ENCODE measurements around the gene ETNK1. TPM values are rescaled to one million over a fixed set of nuclear protein-coding genes. Genes with fewer than 3 reads are reported as not detected.
A peak's percentile ranks its signal among the peaks of the same experiment; 100 is the strongest.

ETNK1 gene
- total RNA-seq, 5 donors from 2014 or later (not counting 1 experiment from before 2014, with no cell fraction given), result 50.9 to 77.4 (median 69.9) TPM

GRCh38 chr12:22640851-22641250, 15.9 kb downstream of the ETNK1 start:
- no peaks in the 10 kb centered on the region for H3K27me3 Mint-ChIP-seq
- peaks cover 14% of the 10 kb centered on the region for H3K36me3 Mint-ChIP-seq
- H3K4me1 ChIP-seq (ENCODE audit: control insufficient read depth in 1 of 2, extremely low read depth in 1 of 2, insufficient read depth in 2 of 2, low read length in 2 of 2), result peaks cover 0 to 9% of the 10 kb centered on the region in 2 experiments
- ChIA-PET POLR2A (interaction anchor here (0.6 to 0.8 kb wide), 5 partner anchors 22 to 107 kb away, joined by 5 to 11 read pairs (median 6); partner anchors contain the start of gene C2CD5 (in 1 of the 2)), CTCF (interaction anchor here (0.6 to 2.5 kb wide), 12 partner anchors 11 to 1021 kb away, joined by 3 to 17 read pairs (median 4); no protein-coding TSS in a partner anchor)
- no peak overlapping the region for H3K4me3 Mint-ChIP-seq
- no peak for DNase-seq
- peaks cover 3 to 7% of the 10 kb centered on the region in 2 donors for H3K36me3 ChIP-seq (ENCODE audit: control insufficient read depth in 2 of 2, extremely low read depth in 1 of 2, insufficient read depth in 1 of 2, low read length in 1 of 2)
- H3K9me3 ChIP-seq, result no peaks in the 10 kb centered on the region
- H3K4me3 ChIP-seq (ENCODE audit: control insufficient read depth in 1 of 2, extremely low read depth in 1 of 2, low read length in 1 of 2), result no peak overlapping the region
- H3K4me1 Mint-ChIP-seq, result peaks cover 44 to 59% (median 57%) of the 10 kb centered on the region in 3 donors
- ATAC-seq (replicated peaks in 1 of 4), result no peak
- 100% methylated on average over 2 of the region's 2 CpGs for WGBS (ENCODE audit: insufficient coverage)
- H3K27ac ChIP-seq (ENCODE audit: low read length), result no peak overlapping the region
- no peaks in the 10 kb centered on the region for H3K9me3 Mint-ChIP-seq
- peak overlapping the region; percentile 1 to 72 for H3K27ac Mint-ChIP-seq
- no peaks in the 10 kb centered on the region for H3K27me3 ChIP-seq (replicated peaks in 1 of 2; ENCODE audit: control insufficient read depth in 2 of 2, extremely low read depth in 1 of 2, insufficient read depth in 2 of 2, low read length in 1 of 2)

GRCh38 chr12:22641353-22642053, 16.5 kb downstream of the ETNK1 start:
- Histone ChIP-seq H3K27ac (ENCODE audit: low read length) (no peak overlapping the region), H3K9me3 (no peaks in the 10 kb centered on the region), H3K4me1 (ENCODE audit: control insufficient read depth in 1 of 2, extremely low read depth in 1 of 2, insufficient read depth in 2 of 2, low read length in 2 of 2) (peaks cover 0 to 8% of the 10 kb centered on the region in 2 experiments), H3K27me3 (replicated peaks in 1 of 2; ENCODE audit: control insufficient read depth in 2 of 2, extremely low read depth in 1 of 2, insufficient read depth in 2 of 2, low read length in 1 of 2) (no peaks in the 10 kb centered on the region), H3K4me3 (ENCODE audit: control insufficient read depth in 1 of 2, extremely low read depth in 1 of 2, low read length in 1 of 2) (no peak overlapping the region), H3K36me3 (ENCODE audit: control insufficient read depth in 2 of 2, extremely low read depth in 1 of 2, insufficient read depth in 1 of 2, low read length in 1 of 2) (peaks cover 3 to 8% of the 10 kb centered on the region in 2 donors)
- Mint-ChIP-seq H3K4me3 (no peak overlapping the region), H3K27me3 (no peaks in the 10 kb centered on the region), H3K27ac (peak overlapping the region in 1 of 2 donors; percentile 72), H3K9me3 (no peaks in the 10 kb centered on the region), H3K36me3 (peaks cover 17% of the 10 kb centered on the region), H3K4me1 (peaks cover 44 to 56% (median 52%) of the 10 kb centered on the region in 3 donors)
- no CpG with 5 or more reads among the region's 3 CpGs for WGBS (ENCODE audit: insufficient coverage)
- DNase-seq (no peak), ATAC-seq (replicated peaks in 1 of 4) (no peak)
- ChIA-PET CTCF (interaction anchor here (0.6 to 2.5 kb wide), 7 partner anchors 11 to 112 kb away, joined by 3 to 17 read pairs (median 4); no protein-coding TSS in a partner anchor), POLR2A (no interaction called here)

GRCh38 chr12:22648668-22649067, 23.7 kb downstream of the ETNK1 start:
- no CpG with 5 or more reads among the region's 3 CpGs for WGBS (ENCODE audit: insufficient coverage)
- ChIA-PET POLR2A (interaction anchor here in 1 of 2 donors (0.6 kb wide), 1 partner anchor 12 kb away, joined by 6 read pairs; no protein-coding TSS in a partner anchor), CTCF (interaction anchor here in 1 of 2 donors (1.0 kb wide), 1 partner anchor 118 kb away, joined by 3 read pairs; no protein-coding TSS in a partner anchor)
- Mint-ChIP-seq H3K4me1 (peaks cover 48 to 57% (median 49%) of the 10 kb centered on the region in 3 donors), H3K9me3 (no peaks in the 10 kb centered on the region), H3K4me3 (no peak overlapping the region), H3K27me3 (no peaks in the 10 kb centered on the region), H3K27ac (peak overlapping the region in 1 of 2 donors; percentile 1), H3K36me3 (peaks cover 45% of the 10 kb centered on the region)
- ATAC-seq (replicated peaks in 1 of 4), result no peak
- H3K36me3 ChIP-seq (ENCODE audit: control insufficient read depth in 2 of 2, extremely low read depth in 1 of 2, insufficient read depth in 1 of 2, low read length in 1 of 2), result peaks cover 4 to 13% of the 10 kb centered on the region in 2 donors
- H3K4me1 ChIP-seq (ENCODE audit: control insufficient read depth in 1 of 2, extremely low read depth in 1 of 2, insufficient read depth in 2 of 2, low read length in 2 of 2), result no peaks in the 10 kb centered on the region
- DNase-seq, result no peak
- no peaks in the 10 kb centered on the region for H3K27me3 ChIP-seq (replicated peaks in 1 of 2; ENCODE audit: control insufficient read depth in 2 of 2, extremely low read depth in 1 of 2, insufficient read depth in 2 of 2, low read length in 1 of 2)
- no peak overlapping the region for H3K27ac ChIP-seq (ENCODE audit: low read length)
- no peak overlapping the region for H3K4me3 ChIP-seq (ENCODE audit: control insufficient read depth in 1 of 2, extremely low read depth in 1 of 2, low read length in 1 of 2)
- no peaks in the 10 kb centered on the region for H3K9me3 ChIP-seq

- H3K27ac ChIP-seq (ENCODE audit: low read length), result no peak overlapping the region
- no peak overlapping the region for H3K27ac Mint-ChIP-seq
- no peaks in the 10 kb centered on the region for H3K4me1 ChIP-seq (ENCODE audit: control insufficient read depth in 1 of 2, extremely low read depth in 1 of 2, insufficient read depth in 2 of 2, low read length in 2 of 2)
- H3K9me3 Mint-ChIP-seq, result no peaks in the 10 kb centered on the region
- peaks cover 39% of the 10 kb centered on the region for H3K36me3 Mint-ChIP-seq
- H3K27me3 Mint-ChIP-seq, result no peaks in the 10 kb centered on the region
- peaks cover 3 to 4% of the 10 kb centered on the region in 2 donors for H3K36me3 ChIP-seq (ENCODE audit: control insufficient read depth in 2 of 2, extremely low read depth in 1 of 2, insufficient read depth in 1 of 2, low read length in 1 of 2)
- H3K4me1 Mint-ChIP-seq, result peaks cover 54% of the 10 kb centered on the region in 3 donors
- DNase-seq (no peak), ATAC-seq (replicated peaks in 1 of 4) (no peak)
- H3K9me3 ChIP-seq, result no peaks in the 10 kb centered on the region
- CTCF ChIA-PET, result no interaction called here
- POLR2A ChIA-PET, result interaction anchor here in 1 of 2 donors (0.6 kb wide), 1 partner anchor 54 kb away, joined by 3 read pairs; no protein-coding TSS in a partner anchor
- no peaks in the 10 kb centered on the region for H3K27me3 ChIP-seq (replicated peaks in 1 of 2; ENCODE audit: control insufficient read depth in 2 of 2, extremely low read depth in 1 of 2, insufficient read depth in 2 of 2, low read length in 1 of 2)
- no CpG with 5 or more reads among the region's 2 CpGs for WGBS (ENCODE audit: insufficient coverage)
- H3K4me3 Mint-ChIP-seq, result no peak overlapping the region
- no peak overlapping the region for H3K4me3 ChIP-seq (ENCODE audit: control insufficient read depth in 1 of 2, extremely low read depth in 1 of 2, low read length in 1 of 2)
Measured at GRCh38 chr12:22653075-22653474, 28.1 kb downstream of the ETNK1 start.

- Mint-ChIP-seq H3K9me3 (no peaks in the 10 kb centered on the region), H3K27ac (peak overlapping the region in 1 of 2 donors; percentile 1), H3K4me1 (peaks cover 53 to 54% (median 54%) of the 10 kb centered on the region in 3 donors), H3K4me3 (no peak overlapping the region), H3K27me3 (no peaks in the 10 kb centered on the region), H3K36me3 (peaks cover 42% of the 10 kb centered on the region)
- POLR2A ChIA-PET, result no interaction called here
- Histone ChIP-seq H3K9me3 (no peaks in the 10 kb centered on the region), H3K4me1 (ENCODE audit: control insufficient read depth in 1 of 2, extremely low read depth in 1 of 2, insufficient read depth in 2 of 2, low read length in 2 of 2) (no peaks in the 10 kb centered on the region), H3K4me3 (ENCODE audit: control insufficient read depth in 1 of 2, extremely low read depth in 1 of 2, low read length in 1 of 2) (no peak overlapping the region), H3K36me3 (ENCODE audit: control insufficient read depth in 2 of 2, extremely low read depth in 1 of 2, insufficient read depth in 1 of 2, low read length in 1 of 2) (peaks cover 0 to 4% of the 10 kb centered on the region in 2 donors), H3K27me3 (replicated peaks in 1 of 2; ENCODE audit: control insufficient read depth in 2 of 2, extremely low read depth in 1 of 2, insufficient read depth in 2 of 2, low read length in 1 of 2) (no peaks in the 10 kb centered on the region), H3K27ac (ENCODE audit: low read length) (no peak overlapping the region)
- DNase-seq (no peak), ATAC-seq (replicated peaks in 1 of 4) (no peak)
- CTCF ChIA-PET, result interaction anchor here in 1 of 2 donors (0.6 kb wide), 1 partner anchor 211 kb away, joined by 3 read pairs; no protein-coding TSS in a partner anchor
Measured at GRCh38 chr12:22653791-22654190, 28.8 kb downstream of the ETNK1 start.

GRCh38 chr12:22656376-22656775, 31.4 kb downstream of the ETNK1 start:
- Mint-ChIP-seq H3K27ac (no peak overlapping the region), H3K36me3 (peaks cover 38% of the 10 kb centered on the region), H3K4me1 (peaks cover 37 to 45% (median 37%) of the 10 kb centered on the region in 3 donors), H3K9me3 (no peaks in the 10 kb centered on the region), H3K4me3 (no peak overlapping the region), H3K27me3 (no peaks in the 10 kb centered on the region)
- DNase-seq (no peak), ATAC-seq (replicated peaks in 1 of 4) (no peak)
- POLR2A ChIA-PET, result no interaction called here
- WGBS (ENCODE audit: insufficient coverage), result 88% methylated on average over 2 of the region's 5 CpGs
- CTCF ChIA-PET, result interaction anchor here (0.5 to 1.5 kb wide), 2 partner anchors 16 to 30 kb away, joined by 5 read pairs; no protein-coding TSS in a partner anchor
- Histone ChIP-seq H3K27me3 (replicated peaks in 1 of 2; ENCODE audit: control insufficient read depth in 2 of 2, extremely low read depth in 1 of 2, insufficient read depth in 2 of 2, low read length in 1 of 2) (no peaks in the 10 kb centered on the region), H3K4me3 (ENCODE audit: control insufficient read depth in 1 of 2, extremely low read depth in 1 of 2, low read length in 1 of 2) (no peak overlapping the region), H3K27ac (ENCODE audit: low read length) (no peak overlapping the region), H3K36me3 (ENCODE audit: control insufficient read depth in 2 of 2, extremely low read depth in 1 of 2, insufficient read depth in 1 of 2, low read length in 1 of 2) (peaks cover 0 to 4% of the 10 kb centered on the region in 2 donors), H3K9me3 (no peaks in the 10 kb centered on the region), H3K4me1 (ENCODE audit: control insufficient read depth in 1 of 2, extremely low read depth in 1 of 2, insufficient read depth in 2 of 2, low read length in 2 of 2) (no peaks in the 10 kb centered on the region)

Data from T-cell (primary cell).